HG02938 (cell line): ENCODE results near the gene SEMA4B.

ENCODE experiments used
- ATAC-seq: cut with Tn5 transposase; IDR thresholded peaks from one replicate; pipeline ENCODE4 v1.9.1; 2021; ENCODE audit warnings: mild to moderate bottlenecking, moderate library complexity; ENCODE audit not compliant: unreplicated experiment

The SEMA4B gene

DNA sequence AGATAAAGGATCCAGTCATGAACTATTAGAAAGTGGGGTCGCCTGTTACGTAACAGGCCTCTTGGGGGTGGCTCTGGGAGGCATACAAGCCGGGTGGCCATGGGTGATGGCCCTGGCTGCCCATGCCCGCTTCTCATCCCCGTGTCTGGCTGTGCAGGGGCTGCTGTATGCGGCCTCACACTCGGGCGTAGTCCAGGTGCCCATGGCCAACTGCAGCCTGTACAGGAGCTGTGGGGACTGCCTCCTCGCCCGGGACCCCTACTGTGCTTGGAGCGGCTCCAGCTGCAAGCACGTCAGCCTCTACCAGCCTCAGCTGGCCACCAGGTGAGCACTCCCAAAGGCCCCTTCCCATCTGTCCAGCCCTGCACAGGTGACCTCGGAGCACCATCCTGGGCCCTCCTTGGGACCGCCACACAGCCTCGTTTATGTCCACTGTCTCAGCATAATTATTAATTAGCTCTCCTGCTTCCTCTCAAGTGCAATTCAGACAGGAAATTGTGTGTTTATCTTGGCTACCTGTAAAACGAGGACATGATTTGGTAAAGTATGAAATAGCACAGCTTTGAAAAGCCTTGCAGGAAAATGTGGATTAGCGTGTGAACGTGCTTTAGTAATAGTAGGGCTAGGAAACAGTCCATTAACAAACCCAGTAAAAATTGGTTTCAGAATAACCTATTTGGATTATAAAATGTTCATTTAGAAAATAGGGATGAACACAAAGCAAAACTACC, 24.5 kb downstream of the SEMA4B start:
- no peak for ATAC-seq

DNA sequence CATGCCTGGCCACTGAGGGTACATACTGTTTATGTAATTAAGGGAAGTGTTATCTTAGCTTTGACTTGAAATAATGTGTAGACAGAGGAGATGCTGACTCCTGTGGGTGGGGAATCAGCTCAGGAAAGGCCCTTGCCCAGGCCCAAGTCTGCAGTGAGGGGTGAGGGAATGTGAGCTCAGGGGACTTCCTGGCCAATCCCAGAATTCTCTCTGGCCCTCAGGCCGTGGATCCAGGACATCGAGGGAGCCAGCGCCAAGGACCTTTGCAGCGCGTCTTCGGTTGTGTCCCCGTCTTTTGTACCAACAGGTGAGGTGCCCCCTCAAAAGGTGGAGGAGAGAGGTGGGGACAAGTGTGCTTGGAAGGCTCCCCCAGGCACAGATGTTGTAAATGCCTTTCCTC, 26.2 kb downstream of the SEMA4B start:
- no peak for ATAC-seq

DNA sequence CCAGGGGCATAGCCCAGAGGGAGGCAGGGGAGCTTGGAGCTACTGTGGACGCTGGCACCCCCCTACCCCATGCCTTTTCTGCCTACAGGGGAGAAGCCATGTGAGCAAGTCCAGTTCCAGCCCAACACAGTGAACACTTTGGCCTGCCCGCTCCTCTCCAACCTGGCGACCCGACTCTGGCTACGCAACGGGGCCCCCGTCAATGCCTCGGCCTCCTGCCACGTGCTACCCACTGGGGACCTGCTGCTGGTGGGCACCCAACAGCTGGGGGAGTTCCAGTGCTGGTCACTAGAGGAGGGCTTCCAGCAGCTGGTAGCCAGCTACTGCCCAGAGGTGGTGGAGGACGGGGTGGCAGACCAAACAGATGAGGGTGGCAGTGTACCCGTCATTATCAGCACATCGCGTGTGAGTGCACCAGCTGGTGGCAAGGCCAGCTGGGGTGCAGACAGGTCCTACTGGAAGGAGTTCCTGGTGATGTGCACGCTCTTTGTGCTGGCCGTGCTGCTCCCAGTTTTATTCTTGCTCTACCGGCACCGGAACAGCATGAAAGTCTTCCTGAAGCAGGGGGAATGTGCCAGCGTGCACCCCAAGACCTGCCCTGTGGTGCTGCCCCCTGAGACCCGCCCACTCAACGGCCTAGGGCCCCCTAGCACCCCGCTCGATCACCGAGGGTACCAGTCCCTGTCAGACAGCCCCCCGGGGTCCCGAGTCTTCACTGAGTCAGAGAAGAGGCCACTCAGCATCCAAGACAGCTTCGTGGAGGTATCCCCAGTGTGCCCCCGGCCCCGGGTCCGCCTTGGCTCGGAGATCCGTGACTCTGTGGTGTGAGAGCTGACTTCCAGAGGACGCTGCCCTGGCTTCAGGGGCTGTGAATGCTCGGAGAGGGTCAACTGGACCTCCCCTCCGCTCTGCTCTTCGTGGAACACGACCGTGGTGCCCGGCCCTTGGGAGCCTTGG, 27.0 kb downstream of the SEMA4B start:
- ATAC-seq, result no peak

DNA sequence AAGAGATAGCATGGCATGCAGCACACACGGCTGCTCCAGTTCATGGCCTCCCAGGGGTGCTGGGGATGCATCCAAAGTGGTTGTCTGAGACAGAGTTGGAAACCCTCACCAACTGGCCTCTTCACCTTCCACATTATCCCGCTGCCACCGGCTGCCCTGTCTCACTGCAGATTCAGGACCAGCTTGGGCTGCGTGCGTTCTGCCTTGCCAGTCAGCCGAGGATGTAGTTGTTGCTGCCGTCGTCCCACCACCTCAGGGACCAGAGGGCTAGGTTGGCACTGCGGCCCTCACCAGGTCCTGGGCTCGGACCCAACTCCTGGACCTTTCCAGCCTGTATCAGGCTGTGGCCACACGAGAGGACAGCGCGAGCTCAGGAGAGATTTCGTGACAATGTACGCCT, 27.8 kb downstream of the SEMA4B start:
- no peak for ATAC-seq

DNA sequence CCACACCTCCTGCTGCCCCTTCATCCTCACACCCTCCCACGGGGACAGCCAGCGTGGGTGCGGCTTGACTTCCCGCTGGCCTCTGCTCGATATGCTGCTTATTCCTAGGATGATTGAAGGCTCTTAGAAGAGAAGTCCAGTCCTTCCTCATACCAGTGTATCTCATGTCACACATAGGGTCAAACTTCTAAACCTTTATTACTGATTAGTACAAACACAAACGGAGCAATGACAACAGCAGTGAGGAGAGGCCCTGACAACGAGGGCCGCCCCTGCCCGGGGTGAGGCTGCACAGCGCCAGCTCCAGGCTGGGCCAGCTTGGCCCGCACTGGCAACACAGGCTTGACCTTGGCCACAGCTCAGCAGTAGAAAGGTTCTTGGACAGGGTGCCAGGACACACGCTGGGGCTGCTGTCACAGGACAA, 29.0 kb downstream of the SEMA4B start:
- no peak for ATAC-seq

DNA sequence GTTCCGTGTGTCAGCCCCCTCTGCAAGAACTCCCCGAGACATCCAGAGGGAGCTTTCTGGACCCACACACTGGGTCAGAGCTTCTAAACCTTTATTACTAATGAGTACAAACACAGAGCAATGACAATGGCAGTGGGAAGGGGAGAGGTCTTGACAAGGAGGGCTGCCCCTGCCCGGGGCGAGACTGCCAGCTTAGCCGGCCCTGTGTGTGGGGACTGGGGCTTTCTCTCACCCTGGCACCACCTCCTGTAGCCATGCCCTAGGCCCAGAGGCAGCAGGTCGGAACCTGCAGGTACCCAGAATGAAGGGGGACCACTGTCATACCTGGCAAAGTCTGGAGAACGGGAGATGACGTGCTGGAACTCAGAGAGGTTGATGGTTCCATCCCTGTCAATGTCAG, 29.5 kb downstream of the SEMA4B start:
- no peak for ATAC-seq

DNA sequence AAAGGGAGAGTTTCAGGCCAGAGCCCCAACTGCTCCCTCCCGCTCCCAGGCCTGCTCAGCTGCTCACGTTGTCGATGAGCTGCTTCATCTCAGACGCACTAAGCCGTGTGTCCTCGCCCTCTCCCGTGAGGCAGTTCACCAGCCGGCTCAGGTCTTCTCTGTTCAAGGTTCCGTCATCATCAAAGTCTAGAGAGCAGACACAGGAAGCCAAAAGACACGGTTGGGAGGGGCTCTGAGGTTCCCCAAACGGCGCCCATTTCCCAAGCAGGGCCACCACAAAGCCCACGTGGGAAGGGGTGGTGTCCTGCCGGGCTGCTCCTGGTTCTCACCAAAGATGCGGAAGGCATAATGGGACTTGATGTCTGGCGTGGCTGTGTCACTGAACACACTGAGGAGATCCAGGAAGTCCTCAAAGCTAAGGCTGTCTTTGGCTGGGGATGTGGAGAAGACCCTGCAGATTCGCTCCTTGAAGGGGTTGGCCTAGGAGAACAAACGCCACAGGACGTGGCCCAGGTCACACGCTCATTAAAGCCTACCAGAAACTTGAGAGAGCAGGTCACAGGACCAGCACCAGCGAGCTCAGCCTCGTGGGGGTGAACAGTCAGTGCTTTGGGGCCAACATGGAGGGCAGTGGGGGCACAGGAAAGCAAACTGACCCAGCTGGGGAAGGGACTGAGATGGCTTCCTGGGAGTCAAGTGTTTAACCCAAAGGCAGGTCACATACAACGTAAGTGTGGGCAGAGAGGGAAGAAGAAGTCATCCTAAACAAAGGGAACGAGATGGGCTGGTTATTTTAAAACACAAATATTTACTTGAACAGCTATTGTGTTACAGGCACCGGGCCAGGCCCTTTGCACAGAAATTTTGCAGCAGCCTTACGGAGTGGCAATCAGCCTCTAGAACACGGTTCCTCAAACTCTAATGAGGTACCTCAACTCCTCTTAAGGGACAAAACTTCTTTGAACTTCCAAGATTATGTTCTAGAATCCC, 30.2 kb downstream of the SEMA4B start:
- no peak for ATAC-seq

DNA sequence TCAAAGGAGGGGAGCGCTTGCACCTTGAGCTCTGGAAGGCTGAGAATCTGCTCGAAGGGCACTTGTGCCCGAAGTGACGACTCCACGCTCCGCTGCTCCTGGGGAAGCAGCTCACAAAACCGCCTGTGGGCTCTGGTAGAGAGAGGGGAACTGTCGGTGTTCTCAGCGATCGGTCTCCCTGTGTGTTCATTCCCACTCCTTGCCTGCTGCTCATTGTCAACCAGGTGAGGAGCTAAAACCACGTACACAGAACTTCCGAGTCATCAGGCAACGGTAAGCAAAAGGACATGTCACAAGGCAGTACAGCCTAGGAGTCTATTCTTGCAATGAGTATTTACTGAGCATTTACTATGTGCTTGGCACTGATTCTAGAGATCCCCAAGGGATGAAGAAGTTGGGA, 31.1 kb downstream of the SEMA4B start:
- ATAC-seq, result no peak

DNA sequence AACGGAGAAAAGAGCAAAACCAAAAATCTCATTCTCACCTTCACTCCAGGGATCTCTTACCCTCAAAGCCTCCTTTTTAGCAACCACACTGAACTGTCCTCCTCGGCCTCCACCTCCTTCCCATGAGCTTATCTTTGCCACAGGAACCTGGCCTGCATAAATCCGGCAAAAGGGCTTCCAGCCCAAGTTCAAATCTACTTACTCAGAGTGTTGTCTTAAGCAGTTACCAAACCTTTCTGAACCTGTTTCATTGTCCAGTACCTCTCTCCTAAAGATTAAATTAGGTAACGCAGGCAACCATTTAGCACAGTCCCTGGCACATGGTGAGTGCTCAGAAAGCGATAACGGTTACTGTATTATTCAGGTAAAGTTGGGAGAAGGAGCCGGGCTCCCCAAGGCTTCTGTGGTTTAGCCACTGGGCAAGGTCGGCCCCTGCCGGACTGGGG, 31.8 kb downstream of the SEMA4B start:
- no peak for ATAC-seq

DNA sequence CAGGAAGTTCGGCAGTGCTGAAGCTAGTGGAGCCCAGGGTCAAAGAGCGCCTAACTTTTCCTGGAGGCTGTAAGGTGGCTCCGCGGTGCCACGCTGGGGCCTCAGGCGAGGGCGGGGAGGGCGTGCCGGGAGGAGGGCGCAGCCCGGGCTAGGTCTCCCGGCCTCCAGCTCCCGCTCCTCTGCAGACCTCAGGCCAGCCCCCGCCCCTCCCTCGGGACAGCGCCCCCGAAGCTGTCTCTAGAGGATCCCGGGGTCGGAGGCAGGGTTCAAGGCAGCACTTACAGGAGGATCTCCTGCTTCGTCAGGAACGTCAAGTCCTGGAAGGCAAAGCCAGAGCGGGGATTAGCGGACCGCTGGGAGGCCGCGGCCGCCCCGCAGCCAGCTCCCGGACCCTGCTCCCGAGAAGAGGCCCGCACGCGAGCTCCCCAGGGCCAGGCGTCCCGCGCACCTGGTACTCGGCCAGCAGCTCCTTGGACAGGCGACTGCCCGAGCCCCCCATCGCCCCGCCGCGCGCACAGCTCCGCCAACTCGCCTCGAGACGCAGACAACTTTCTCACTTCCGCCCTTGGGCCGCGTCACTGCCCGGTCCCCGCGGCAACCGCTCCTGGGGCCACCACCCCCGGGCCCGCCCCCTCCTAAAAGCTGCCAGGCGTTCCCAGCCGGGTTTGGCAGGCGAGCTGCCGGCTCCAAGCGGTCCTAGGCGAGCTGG, 32.4 kb downstream of the SEMA4B start, which contains the start of gene CIB1:
Gene CIB1 (minus strand): TSS at position 555 of the 709 bp plus-strand sequence. CDS start 56 bp downstream, at position 499.
- peak; percentile 80 for ATAC-seq

DNA sequence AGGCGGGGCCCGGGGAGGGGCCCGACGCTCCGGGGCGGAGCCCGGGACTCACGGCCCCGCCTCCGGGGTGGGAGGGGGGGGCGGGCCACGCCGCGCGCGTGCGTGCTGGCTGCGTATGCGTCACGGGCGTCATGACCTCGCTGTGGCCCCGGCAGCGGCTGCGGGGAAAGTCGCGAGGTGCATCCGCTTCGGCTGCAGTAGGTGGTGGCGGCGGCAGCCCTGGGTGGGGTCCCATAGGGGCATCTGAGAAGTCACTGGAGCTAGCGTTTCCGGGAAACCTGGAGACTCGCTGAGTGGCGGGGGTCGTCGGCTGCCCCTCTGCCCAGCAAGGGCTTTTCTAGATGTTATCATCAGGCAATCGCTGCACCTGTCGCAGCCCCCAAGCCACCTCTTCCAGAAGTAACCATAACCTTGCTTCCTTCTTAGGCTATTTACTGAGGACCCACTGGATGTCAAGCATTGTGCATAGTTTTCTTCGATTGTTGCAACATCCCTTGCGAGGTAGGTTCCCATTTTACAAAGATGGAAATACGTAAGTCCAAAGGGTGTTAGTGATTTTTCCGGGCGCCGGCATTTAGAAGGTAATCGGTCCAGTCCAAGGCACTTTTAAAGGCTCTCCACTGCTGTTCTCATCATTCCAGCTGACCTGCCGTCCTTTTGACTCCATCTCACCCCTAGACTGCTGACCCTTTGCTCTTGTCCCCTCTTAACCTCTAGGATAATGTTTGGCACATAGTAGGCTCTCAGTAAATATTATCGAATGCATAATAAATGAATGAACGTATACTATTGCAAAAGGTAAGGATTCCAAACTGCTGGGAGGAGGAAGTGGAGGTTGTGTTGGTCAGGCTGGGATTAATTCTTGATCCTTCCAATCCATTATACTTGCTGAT, 33.2 kb downstream of the SEMA4B start, which contains the start of gene GDPGP1:
Gene GDPGP1 (plus strand): TSS at position 114 of the 893 bp plus-strand sequence. CDS start 6,700 bp downstream, outside the sequence.
- peak; percentile 44 for ATAC-seq

DNA sequence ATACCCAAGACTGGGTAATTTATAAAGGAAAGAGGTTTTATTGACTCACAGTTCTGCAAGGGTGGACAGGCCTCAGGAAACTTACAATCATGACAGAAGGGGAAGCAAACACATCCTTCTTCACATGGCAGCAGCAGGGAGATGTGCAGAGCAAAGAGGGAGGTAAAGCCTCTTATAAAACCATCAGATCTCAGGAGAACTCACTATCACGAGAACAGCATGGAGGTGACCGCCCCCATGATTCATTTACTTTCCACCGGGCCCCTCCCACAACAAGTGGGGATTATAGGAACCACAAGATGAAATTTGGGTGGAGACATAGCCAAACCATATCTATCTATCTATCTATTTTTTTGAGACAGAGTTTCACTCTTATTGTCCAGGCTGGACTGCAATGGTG, 38.2 kb downstream of the SEMA4B start:
- ATAC-seq, result no peak

DNA sequence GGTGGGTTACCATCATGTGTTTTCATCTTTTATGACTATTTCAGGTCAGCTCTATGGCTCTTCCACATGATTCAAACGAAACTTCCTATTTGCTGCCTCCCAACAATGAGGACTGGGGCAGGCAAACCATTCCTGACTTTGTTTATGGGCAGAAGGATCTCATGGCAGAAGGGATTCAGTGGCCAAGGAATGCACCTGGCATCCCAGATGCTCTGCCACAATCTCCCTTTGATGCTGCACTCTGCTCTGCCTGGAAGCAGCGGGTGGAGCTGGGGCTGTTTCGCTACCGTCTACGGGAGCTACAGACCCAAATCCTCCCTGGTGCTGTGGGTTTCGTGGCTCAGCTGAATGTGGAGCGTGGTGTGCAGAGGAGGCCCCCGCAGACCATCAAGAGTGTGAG, 39.7 kb downstream of the SEMA4B start:
- ATAC-seq, result no peak

DNA sequence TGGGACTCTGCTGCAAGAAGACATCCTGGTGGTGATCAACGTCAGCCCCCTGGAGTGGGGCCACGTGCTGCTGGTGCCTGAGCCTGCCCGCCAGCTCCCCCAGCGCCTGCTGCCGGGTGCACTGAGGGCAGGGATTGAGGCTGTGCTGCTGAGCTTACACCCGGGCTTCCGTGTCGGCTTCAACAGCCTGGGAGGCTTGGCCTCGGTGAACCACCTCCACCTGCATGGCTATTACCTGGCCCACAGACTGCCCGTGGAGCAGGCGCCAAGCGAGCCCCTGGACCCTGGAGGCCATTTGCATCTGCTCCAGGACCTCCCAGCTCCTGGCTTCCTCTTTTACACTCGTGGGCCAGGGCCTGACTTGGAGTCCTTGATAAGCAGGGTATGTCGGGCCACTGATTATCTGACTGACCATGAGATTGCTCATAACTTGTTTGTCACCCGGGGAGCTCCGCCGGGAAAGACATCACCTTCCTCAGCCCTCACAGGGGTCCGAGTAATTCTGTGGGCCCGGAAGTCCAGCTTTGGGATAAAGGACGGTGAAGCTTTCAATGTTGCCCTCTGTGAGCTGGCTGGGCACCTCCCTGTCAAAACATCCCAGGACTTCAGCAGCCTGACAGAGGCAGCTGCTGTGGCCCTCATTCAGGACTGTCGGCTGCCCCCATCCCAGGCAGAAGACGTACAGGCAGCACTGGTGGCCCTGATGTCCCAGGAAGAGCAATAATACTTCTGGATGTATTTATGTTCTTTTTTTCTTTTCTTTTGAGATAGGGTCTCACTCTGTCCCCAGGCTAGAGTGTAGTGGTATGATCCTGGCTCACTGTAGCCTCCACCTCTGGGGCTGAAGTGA, 40.4 kb downstream of the SEMA4B start:
- no peak for ATAC-seq

DNA sequence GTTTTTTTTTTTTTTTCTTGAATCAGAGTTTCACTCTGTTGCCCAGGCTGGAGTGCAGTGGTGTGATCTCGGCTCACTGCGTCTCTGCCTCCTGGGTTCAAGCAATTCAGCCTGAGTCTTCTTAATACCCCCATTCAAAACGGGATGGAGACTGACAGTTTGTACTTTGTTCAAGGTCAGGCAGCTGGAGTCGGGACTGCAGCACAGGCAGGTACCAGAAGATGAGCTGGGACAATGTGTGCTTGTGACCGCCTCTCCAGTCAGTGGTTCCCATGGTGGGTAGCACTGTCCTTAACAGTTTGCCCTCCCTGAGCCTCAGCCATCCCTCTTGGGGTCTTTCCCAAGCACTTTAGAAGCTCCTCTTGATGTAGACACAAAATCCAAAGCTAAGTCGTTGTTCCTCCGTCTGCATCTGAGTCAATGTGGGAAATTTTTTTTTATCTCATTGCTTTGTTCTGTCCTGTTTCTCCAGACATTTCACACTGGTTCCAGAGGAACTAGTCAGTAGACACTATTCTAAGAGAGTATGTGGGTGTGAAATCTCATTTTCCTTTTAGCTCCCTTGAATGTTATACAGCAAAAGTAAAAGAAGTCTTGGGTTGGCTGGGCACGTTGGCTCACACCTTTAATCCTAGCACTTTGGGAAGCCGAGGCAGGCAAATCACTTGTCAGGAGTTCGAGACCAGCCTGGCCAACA, 43.0 kb downstream of the SEMA4B start:
- no peak for ATAC-seq

DNA sequence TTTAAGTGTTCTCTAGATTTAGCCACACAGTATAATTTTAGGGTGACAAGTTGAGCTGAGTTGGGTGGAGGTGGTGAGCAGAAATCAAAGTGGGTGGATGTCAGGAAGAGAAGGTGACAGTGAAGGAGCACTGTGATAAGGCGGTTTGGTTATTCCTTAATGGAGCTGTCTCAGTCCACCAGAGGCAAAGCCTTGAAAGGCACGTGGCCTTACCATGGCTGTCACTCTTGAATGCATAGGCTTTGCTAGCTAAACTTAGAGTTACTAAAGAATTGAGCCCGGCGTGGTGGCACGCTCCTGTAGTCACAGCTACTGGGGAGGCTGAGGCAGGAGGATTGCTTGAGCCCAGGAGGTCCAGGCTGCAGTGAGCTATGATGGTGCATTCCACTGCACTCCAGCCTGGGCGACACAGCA, 47.7 kb downstream of the SEMA4B start:
- ATAC-seq, result no peak

DNA sequence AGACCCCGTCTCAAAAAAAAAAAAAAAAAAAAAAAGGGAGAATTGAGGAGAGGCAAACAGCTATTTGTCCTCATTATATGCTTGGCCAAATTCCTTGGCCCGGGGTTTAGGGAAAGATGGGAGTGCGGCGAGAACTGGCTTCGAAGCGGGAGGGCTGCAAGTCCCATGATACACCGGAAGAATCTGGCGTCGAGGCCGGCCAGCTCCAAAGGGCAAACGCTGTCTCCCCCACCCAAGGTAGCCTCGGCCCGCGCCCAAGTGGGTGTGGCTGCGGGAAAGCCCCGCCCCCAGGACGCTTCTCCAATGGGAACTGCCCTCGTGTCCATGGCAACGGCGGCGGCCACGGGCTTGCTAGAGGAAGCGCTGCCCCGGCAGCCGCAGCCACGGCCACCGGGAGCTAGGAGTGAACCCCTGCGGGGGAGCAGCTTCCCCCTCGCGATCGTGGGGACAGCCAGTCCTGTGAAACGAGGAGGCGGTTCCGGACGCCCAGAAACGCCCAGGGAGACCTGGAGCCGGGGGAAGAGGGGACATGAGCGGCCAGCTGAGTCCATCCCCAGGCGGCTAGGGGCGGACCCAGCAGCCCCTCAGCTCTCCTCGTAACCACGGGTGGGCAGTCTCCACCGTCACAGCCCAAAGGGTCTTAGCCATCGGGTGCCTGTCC, 48.2 kb downstream of the SEMA4B start, which contains the start of gene TTLL13:
Gene TTLL13 (plus strand): TSS at position 354 of the 661 bp plus-strand sequence. CDS start 1,075 bp downstream, outside the sequence.
- no peak for ATAC-seq
